A549 (cell line): Measurements from ENCODE around the gene ATP9B.

Experiments
- CBX2 ChIP-seq: fragments of 200-600 bp; sonication (generic); IDR thresholded peaks from 2 replicates; pipeline ENCODE4 v1.6.1; 2016; ENCODE audit warnings: low read depth, mild to moderate bottlenecking, borderline replicate concordance
- EP300 ChIP-seq, 2 experiments: fragments of >200 bp; sonication (Bioruptor Twin); formaldehyde crosslinking; IDR thresholded peaks; 2 replicates in 1 of 2; 3 replicates in 1 of 2; pipeline ENCODE4 v1.6.1; 2016 to 2017
- FOSL2 ChIP-seq, 2 experiments: fragments of 450-650 bp in 1 of 2; fragments of >200 bp in 1 of 2; sonication (Bioruptor Twin) in 1 of 2; formaldehyde crosslinking; IDR thresholded peaks; 2 replicates each; pipeline versions ENCODE4 v1.5.0 to v1.6.1; 2016 to 2020; ENCODE audit warnings: mild to moderate bottlenecking in 1 of 2, moderate library complexity in 1 of 2
- JUN ChIP-seq, 2 experiments: fragments of >200 bp; sonication (Bioruptor Twin); formaldehyde crosslinking; IDR thresholded peaks; 2 replicates in 1 of 2; 3 replicates in 1 of 2; pipeline ENCODE4 v1.6.1; 2016 to 2017
- POLR2A ChIP-seq: IDR thresholded peaks from 2 replicates; pipeline ENCODE4 v1.6.1; 2012; ENCODE audit warnings: mild to moderate bottlenecking, low read length
- RAD21 ChIP-seq, 2 experiments: fragments of >200 bp in 1 of 2; sonication (Bioruptor Twin) in 1 of 2; formaldehyde crosslinking in 1 of 2; IDR thresholded peaks in 1 of 2; conservative IDR thresholded peaks in 1 of 2; 2 replicates in 1 of 2; 3 replicates in 1 of 2; pipeline ENCODE4 v1.6.1; 2012 to 2018; ENCODE audit warnings: inconsistent platforms in 1 of 2
- RNF2 ChIP-seq: fragments of 200-600 bp; sonication (generic); IDR thresholded peaks from 2 replicates; pipeline ENCODE4 v1.6.1; 2016; ENCODE audit warnings: low read depth, mild to moderate bottlenecking, antibody characterized with exemption, moderate library complexity, borderline replicate concordance
- SMC3 ChIP-seq: fragments of >200 bp; sonication (Bioruptor Twin); formaldehyde crosslinking; IDR thresholded peaks from 3 replicates; pipeline ENCODE4 v1.6.1; 2018; ENCODE audit warnings: inconsistent platforms
- TF ChIP-seq, protein P1 (sequence below): IDR thresholded peaks from 2 replicates; pipeline ENCODE4 v1.6.1; 2012
- TF ChIP-seq, protein P2 (sequence below): fragments of 200-600 bp; sonication (generic); IDR thresholded peaks from 2 replicates; pipeline ENCODE4 v1.6.1; 2016; ENCODE audit warnings: antibody characterized with exemption, mild to moderate bottlenecking, moderate library complexity
- TF ChIP-seq, protein P3 (sequence below): fragments of >200 bp; sonication (Bioruptor Twin); formaldehyde crosslinking; IDR thresholded peaks from 3 replicates; pipeline ENCODE4 v1.5.1; 2016
- TF ChIP-seq, protein P4 (sequence below): IDR thresholded peaks from 2 replicates; pipeline ENCODE4 v1.6.1; 2012

DNA sequence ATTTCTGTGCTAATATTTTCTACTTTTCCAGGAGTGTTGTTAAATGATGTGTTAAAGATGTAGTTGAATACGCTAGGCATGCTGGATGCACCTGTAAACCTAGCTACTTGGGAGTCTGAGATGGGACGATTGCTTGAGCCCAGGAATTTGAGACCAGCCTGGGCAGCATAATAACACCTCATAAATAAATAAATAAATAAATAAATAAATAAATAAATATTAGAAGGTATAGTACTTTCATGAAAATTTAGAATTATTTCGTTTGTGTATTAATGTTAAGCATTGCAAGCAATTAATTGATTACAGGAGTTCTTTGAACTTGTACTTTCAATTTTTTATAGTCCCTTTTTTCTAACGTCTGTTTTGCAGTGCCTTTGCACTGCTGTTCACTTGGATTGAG lies 137.2 kb downstream of the ATP9B start:
- TF ChIP-seq, protein P1, sequence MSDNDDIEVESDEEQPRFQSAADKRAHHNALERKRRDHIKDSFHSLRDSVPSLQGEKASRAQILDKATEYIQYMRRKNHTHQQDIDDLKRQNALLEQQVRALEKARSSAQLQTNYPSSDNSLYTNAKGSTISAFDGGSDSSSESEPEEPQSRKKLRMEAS = no peak
- TF ChIP-seq, protein P2, sequence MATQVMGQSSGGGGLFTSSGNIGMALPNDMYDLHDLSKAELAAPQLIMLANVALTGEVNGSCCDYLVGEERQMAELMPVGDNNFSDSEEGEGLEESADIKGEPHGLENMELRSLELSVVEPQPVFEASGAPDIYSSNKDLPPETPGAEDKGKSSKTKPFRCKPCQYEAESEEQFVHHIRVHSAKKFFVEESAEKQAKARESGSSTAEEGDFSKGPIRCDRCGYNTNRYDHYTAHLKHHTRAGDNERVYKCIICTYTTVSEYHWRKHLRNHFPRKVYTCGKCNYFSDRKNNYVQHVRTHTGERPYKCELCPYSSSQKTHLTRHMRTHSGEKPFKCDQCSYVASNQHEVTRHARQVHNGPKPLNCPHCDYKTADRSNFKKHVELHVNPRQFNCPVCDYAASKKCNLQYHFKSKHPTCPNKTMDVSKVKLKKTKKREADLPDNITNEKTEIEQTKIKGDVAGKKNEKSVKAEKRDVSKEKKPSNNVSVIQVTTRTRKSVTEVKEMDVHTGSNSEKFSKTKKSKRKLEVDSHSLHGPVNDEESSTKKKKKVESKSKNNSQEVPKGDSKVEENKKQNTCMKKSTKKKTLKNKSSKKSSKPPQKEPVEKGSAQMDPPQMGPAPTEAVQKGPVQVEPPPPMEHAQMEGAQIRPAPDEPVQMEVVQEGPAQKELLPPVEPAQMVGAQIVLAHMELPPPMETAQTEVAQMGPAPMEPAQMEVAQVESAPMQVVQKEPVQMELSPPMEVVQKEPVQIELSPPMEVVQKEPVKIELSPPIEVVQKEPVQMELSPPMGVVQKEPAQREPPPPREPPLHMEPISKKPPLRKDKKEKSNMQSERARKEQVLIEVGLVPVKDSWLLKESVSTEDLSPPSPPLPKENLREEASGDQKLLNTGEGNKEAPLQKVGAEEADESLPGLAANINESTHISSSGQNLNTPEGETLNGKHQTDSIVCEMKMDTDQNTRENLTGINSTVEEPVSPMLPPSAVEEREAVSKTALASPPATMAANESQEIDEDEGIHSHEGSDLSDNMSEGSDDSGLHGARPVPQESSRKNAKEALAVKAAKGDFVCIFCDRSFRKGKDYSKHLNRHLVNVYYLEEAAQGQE = no peak
- TF ChIP-seq EP300 (IDR thresholded peaks at IDR 0.05) (no peak), SMC3 (no peak), CBX2 (no peak), RNF2 (no peak), FOSL2 (IDR thresholded peaks at IDR 0.05) (no peak), FOSL2 (CRISPR knock-in tag; IDR thresholded peaks at IDR 0.05) (no peak), RAD21 (conservative IDR thresholded peaks at IDR 0.05 in 1 of 2, IDR thresholded peaks at IDR 0.05 in 1 of 2) (no peak), JUN (IDR thresholded peaks at IDR 0.05) (no peak), POLR2A (no peak)
- TF ChIP-seq, protein P3, sequence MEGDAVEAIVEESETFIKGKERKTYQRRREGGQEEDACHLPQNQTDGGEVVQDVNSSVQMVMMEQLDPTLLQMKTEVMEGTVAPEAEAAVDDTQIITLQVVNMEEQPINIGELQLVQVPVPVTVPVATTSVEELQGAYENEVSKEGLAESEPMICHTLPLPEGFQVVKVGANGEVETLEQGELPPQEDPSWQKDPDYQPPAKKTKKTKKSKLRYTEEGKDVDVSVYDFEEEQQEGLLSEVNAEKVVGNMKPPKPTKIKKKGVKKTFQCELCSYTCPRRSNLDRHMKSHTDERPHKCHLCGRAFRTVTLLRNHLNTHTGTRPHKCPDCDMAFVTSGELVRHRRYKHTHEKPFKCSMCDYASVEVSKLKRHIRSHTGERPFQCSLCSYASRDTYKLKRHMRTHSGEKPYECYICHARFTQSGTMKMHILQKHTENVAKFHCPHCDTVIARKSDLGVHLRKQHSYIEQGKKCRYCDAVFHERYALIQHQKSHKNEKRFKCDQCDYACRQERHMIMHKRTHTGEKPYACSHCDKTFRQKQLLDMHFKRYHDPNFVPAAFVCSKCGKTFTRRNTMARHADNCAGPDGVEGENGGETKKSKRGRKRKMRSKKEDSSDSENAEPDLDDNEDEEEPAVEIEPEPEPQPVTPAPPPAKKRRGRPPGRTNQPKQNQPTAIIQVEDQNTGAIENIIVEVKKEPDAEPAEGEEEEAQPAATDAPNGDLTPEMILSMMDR = no peak
- TF ChIP-seq, protein P4, sequence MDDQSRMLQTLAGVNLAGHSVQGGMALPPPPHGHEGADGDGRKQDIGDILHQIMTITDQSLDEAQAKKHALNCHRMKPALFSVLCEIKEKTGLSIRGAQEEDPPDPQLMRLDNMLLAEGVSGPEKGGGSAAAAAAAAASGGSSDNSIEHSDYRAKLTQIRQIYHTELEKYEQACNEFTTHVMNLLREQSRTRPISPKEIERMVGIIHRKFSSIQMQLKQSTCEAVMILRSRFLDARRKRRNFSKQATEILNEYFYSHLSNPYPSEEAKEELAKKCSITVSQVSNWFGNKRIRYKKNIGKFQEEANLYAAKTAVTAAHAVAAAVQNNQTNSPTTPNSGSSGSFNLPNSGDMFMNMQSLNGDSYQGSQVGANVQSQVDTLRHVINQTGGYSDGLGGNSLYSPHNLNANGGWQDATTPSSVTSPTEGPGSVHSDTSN = no peak
